ENCODE results near the gene BANF2.

Gene BANF2

DNA sequence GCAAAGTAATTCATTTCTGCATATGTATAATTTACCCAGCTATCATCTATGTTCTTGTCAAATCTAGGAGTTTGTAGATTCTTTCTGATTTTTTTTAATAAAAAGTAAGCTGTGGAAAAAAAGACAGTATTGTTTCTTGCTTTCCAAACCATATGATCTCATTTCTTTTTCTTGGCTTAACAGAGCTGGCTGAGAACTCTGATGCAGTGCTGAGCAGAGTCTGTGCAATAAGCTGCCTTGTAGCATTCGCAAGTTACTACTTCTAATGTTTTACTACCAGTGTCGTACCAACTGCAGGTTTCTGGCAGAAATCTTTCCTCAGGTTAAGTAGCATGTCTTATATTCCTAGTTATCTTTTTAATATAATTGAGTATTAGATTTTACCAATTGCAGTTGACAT is 33.3 kb upstream of the BANF2 start:
- Histone ChIP-seq H3K9me3 (replicated peaks; ENCODE audit: low read length) (no peaks in the 10 kb centered on the region), H3K4me1 (ENCODE audit: control insufficient read depth, insufficient read depth, low read length) (peaks cover 54% of the 10 kb centered on the region), H3K4me3 (ENCODE audit: low read length) (no peak overlapping the region), H3K9ac (ENCODE audit: low read depth, low read length) (no peak overlapping the region), H3K36me3 (ENCODE audit: insufficient read depth, low read length) (peaks cover 39% of the 10 kb centered on the region), H3K4me2 (ENCODE audit: low read length) (no peak overlapping the region), H3K27me3 (ENCODE audit: control insufficient read depth, insufficient read depth, low read length) (no peaks in the 10 kb centered on the region)

DNA sequence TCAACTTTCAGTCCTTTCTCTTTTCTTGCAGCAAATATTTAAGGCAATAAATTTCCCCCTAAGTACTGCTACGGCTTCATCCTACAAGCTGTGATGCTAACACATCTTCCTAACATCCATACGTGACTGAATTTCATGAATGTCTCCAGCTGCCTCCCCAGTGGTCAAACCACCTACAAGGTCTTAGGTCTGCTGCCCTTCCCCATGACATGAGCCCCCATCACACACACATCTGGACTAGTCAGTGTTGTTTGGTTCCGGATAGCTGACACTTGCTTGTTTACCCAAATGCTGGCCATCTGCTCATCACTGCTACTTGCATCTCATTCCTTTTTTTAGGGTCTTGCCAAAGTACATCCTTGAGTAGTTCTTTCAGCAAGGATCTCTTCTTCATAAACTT is 32.3 kb upstream of the BANF2 start:
- Histone ChIP-seq H3K9me3 (replicated peaks; ENCODE audit: low read length) (no peaks in the 10 kb centered on the region), H3K36me3 (ENCODE audit: insufficient read depth, low read length) (peaks cover 48% of the 10 kb centered on the region), H3K27me3 (ENCODE audit: control insufficient read depth, insufficient read depth, low read length) (no peaks in the 10 kb centered on the region), H3K4me2 (ENCODE audit: low read length) (peak overlapping the region; percentile 6), H3K4me3 (ENCODE audit: low read length) (no peak overlapping the region), H3K4me1 (ENCODE audit: control insufficient read depth, insufficient read depth, low read length) (peaks cover 46% of the 10 kb centered on the region), H3K9ac (ENCODE audit: low read depth, low read length) (no peak overlapping the region)

DNA sequence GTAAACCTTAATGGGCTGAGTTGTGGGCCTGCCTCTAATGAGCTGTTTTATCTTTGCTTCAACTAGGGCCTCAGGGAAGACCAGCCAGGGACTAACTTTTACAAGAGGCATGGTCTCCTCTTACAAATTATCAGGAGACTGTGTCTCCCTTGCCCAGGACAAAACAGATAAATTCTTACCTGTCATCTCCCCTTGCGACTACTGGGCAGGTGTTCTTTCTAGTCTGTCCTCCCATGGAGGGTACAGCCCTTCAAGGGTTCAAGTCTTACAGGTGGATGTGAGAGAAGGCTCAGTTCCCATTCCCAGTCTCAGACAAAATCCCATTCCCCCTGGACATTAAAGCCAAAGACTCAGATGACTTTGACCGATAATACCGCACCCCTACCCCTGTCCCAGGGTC is 31.3 kb upstream of the BANF2 start:
- H3K27me3 ChIP-seq (ENCODE audit: control insufficient read depth, insufficient read depth, low read length): no peaks in the 10 kb centered on the region

GRCh38 chr20:17669306-17669931 is 30.3 kb upstream of the BANF2 start:
- Histone ChIP-seq H3K9me3 (replicated peaks; ENCODE audit: low read length) (no peaks in the 10 kb centered on the region), H3K4me3 (ENCODE audit: low read length) (no peak overlapping the region), H3K36me3 (ENCODE audit: insufficient read depth, low read length) (peaks cover 56% of the 10 kb centered on the region), H3K4me1 (ENCODE audit: control insufficient read depth, insufficient read depth, low read length) (peaks cover 27% of the 10 kb centered on the region), H3K9ac (ENCODE audit: low read depth, low read length) (no peak overlapping the region), H3K4me2 (ENCODE audit: low read length) (no peak overlapping the region), H3K27me3 (ENCODE audit: control insufficient read depth, insufficient read depth, low read length) (no peaks in the 10 kb centered on the region)

More for the DNA sequence above, 31.3 kb upstream of the BANF2 start:
- Histone ChIP-seq H3K4me1 (ENCODE audit: control insufficient read depth, insufficient read depth, low read length) (peaks cover 36% of the 10 kb centered on the region), H3K9me3 (replicated peaks; ENCODE audit: low read length) (no peaks in the 10 kb centered on the region), H3K4me2 (ENCODE audit: low read length) (no peak overlapping the region), H3K9ac (ENCODE audit: low read depth, low read length) (no peak overlapping the region), H3K36me3 (ENCODE audit: insufficient read depth, low read length) (peaks cover 52% of the 10 kb centered on the region), H3K4me3 (ENCODE audit: low read length) (no peak overlapping the region)

GRCh38 chr20:17671011-17671410 is 28.8 kb upstream of the BANF2 start:
- Histone ChIP-seq H3K9ac (ENCODE audit: low read depth, low read length) (no peak overlapping the region), H3K4me2 (ENCODE audit: low read length) (no peak overlapping the region), H3K36me3 (ENCODE audit: insufficient read depth, low read length) (peaks cover 62% of the 10 kb centered on the region), H3K4me1 (ENCODE audit: control insufficient read depth, insufficient read depth, low read length) (peaks cover 27% of the 10 kb centered on the region), H3K4me3 (ENCODE audit: low read length) (no peak overlapping the region), H3K9me3 (replicated peaks; ENCODE audit: low read length) (no peaks in the 10 kb centered on the region), H3K27me3 (ENCODE audit: control insufficient read depth, insufficient read depth, low read length) (no peaks in the 10 kb centered on the region)

GRCh38 chr20:17671565-17671964 is 28.2 kb upstream of the BANF2 start:
- no peak overlapping the region for H3K9ac ChIP-seq (ENCODE audit: low read depth, low read length)

DNA sequence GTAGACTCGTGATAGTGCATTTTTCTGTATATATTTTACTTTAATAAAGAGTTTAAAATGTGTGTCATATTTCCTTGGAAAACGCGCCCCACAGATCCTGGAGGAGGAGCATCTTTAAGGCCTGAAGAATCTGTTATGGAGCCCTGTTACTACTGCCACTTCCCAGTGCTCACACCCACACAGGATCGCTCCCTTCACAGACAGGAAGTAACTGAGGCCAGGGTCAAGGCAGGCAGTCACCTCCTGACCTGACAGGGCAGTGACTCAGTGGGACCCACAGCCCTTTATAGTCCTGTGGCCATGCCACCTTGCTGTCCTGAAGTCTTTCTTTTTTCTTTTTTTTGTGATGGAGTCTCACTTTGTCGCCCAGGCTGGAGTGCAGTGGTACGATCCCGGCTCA is 26.7 kb upstream of the BANF2 start:
- Histone ChIP-seq H3K36me3 (ENCODE audit: insufficient read depth, low read length) (peaks cover 71% of the 10 kb centered on the region), H3K27me3 (ENCODE audit: control insufficient read depth, insufficient read depth, low read length) (no peaks in the 10 kb centered on the region), H3K4me2 (ENCODE audit: low read length) (no peak overlapping the region), H3K4me3 (ENCODE audit: low read length) (no peak overlapping the region), H3K9ac (ENCODE audit: low read depth, low read length) (no peak overlapping the region), H3K4me1 (ENCODE audit: control insufficient read depth, insufficient read depth, low read length) (peaks cover 31% of the 10 kb centered on the region), H3K9me3 (replicated peaks; ENCODE audit: low read length) (no peaks in the 10 kb centered on the region)

More at GRCh38 chr20:17671565-17671964, 28.2 kb upstream of the BANF2 start:
- no peaks in the 10 kb centered on the region for H3K9me3 ChIP-seq (replicated peaks; ENCODE audit: low read length)
- H3K4me2 ChIP-seq (ENCODE audit: low read length): no peak overlapping the region
- H3K27me3 ChIP-seq (ENCODE audit: control insufficient read depth, insufficient read depth, low read length): no peaks in the 10 kb centered on the region
- H3K4me1 ChIP-seq (ENCODE audit: control insufficient read depth, insufficient read depth, low read length): peaks cover 29% of the 10 kb centered on the region
- no peak overlapping the region for H3K4me3 ChIP-seq (ENCODE audit: low read length)
- peaks cover 68% of the 10 kb centered on the region for H3K36me3 ChIP-seq (ENCODE audit: insufficient read depth, low read length)

DNA sequence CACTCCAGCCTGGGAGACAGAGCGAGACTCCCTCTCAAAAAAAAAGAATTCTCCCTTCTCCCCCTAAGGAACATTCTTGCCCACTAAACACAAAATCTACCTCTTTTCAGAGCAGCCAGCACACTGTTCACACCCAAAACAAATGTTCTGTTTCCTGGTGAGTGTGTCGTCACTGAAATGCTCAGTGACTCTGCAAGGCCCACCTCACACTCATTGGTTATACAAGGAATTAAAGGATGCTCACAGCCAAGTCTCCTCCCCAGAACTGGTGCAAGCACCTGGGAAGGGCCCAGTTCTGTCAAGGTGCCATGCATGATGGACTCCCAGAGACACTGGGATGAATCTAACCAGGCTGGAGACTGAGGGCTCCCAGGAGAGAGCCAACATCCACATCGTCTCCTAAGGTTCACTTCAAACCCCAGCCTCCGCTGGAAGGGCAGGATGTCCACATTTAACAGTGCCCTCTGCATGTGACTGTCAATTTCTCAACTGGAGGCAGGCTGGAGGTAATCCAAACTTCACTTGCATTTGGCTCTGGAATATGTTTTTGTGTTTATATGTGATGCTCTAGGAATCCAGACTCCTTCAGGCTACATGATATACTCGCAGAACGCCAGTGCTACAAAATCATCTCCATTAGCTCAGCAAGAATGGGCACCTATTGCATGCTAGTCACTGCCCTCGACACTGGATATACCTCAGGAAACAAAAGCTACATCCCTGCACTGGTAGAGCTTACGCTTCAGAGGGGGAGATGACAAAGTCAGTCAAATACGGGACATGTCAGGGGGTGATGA is 24.8 kb upstream of the BANF2 start:
- H3K4me1 ChIP-seq (ENCODE audit: control insufficient read depth, insufficient read depth, low read length): peaks cover 46% of the 10 kb centered on the region
- H3K36me3 ChIP-seq (ENCODE audit: insufficient read depth, low read length): peaks cover 72% of the 10 kb centered on the region
- no peak overlapping the region for H3K4me2 ChIP-seq (ENCODE audit: low read length)
- H3K27me3 ChIP-seq (ENCODE audit: control insufficient read depth, insufficient read depth, low read length): no peaks in the 10 kb centered on the region
- no peaks in the 10 kb centered on the region for H3K9me3 ChIP-seq (replicated peaks; ENCODE audit: low read length)
- no peak overlapping the region for H3K4me3 ChIP-seq (ENCODE audit: low read length)
- no peak overlapping the region for H3K9ac ChIP-seq (ENCODE audit: low read depth, low read length)

GRCh38 chr20:17675519-17676377 is 24.0 kb upstream of the BANF2 start:
- Histone ChIP-seq H3K4me3 (ENCODE audit: low read length) (no peak overlapping the region), H3K36me3 (ENCODE audit: insufficient read depth, low read length) (peaks cover 71% of the 10 kb centered on the region), H3K9ac (ENCODE audit: low read depth, low read length) (no peak overlapping the region), H3K4me1 (ENCODE audit: control insufficient read depth, insufficient read depth, low read length) (peaks cover 51% of the 10 kb centered on the region), H3K4me2 (ENCODE audit: low read length) (no peak overlapping the region), H3K9me3 (replicated peaks; ENCODE audit: low read length) (no peaks in the 10 kb centered on the region), H3K27me3 (ENCODE audit: control insufficient read depth, insufficient read depth, low read length) (no peaks in the 10 kb centered on the region)

GRCh38 chr20:17676378-17676759 is 23.4 kb upstream of the BANF2 start:
- no peak overlapping the region for H3K4me3 ChIP-seq (ENCODE audit: low read length)
- no peaks in the 10 kb centered on the region for H3K27me3 ChIP-seq (ENCODE audit: control insufficient read depth, insufficient read depth, low read length)
- peaks cover 67% of the 10 kb centered on the region for H3K36me3 ChIP-seq (ENCODE audit: insufficient read depth, low read length)
- H3K9ac ChIP-seq (ENCODE audit: low read depth, low read length): no peak overlapping the region
- H3K4me1 ChIP-seq (ENCODE audit: control insufficient read depth, insufficient read depth, low read length): peaks cover 51% of the 10 kb centered on the region
- no peak overlapping the region for H3K4me2 ChIP-seq (ENCODE audit: low read length)
- no peaks in the 10 kb centered on the region for H3K9me3 ChIP-seq (replicated peaks; ENCODE audit: low read length)

GRCh38 chr20:17676942-17677341 is 22.8 kb upstream of the BANF2 start:
- Histone ChIP-seq H3K4me1 (ENCODE audit: control insufficient read depth, insufficient read depth, low read length) (peaks cover 51% of the 10 kb centered on the region), H3K9ac (ENCODE audit: low read depth, low read length) (no peak overlapping the region), H3K36me3 (ENCODE audit: insufficient read depth, low read length) (peaks cover 61% of the 10 kb centered on the region), H3K4me2 (ENCODE audit: low read length) (no peak overlapping the region), H3K27me3 (ENCODE audit: control insufficient read depth, insufficient read depth, low read length) (no peaks in the 10 kb centered on the region), H3K4me3 (ENCODE audit: low read length) (no peak overlapping the region), H3K9me3 (replicated peaks; ENCODE audit: low read length) (no peaks in the 10 kb centered on the region)
